SH-SY5Y (cell line): Measurements from ENCODE around the gene MRPL4.

Experiments used
- GATA2 ChIP-seq: IDR thresholded peaks from 2 replicates; pipeline ENCODE4 v1.6.1; 2011; ENCODE audit warnings: mild to moderate bottlenecking, low read depth, low read length
- GATA3 ChIP-seq: IDR thresholded peaks from 2 replicates; pipeline ENCODE4 v1.6.1; 2011; ENCODE audit warnings: low read depth, mild to moderate bottlenecking, low read length, moderate library complexity

DNA sequence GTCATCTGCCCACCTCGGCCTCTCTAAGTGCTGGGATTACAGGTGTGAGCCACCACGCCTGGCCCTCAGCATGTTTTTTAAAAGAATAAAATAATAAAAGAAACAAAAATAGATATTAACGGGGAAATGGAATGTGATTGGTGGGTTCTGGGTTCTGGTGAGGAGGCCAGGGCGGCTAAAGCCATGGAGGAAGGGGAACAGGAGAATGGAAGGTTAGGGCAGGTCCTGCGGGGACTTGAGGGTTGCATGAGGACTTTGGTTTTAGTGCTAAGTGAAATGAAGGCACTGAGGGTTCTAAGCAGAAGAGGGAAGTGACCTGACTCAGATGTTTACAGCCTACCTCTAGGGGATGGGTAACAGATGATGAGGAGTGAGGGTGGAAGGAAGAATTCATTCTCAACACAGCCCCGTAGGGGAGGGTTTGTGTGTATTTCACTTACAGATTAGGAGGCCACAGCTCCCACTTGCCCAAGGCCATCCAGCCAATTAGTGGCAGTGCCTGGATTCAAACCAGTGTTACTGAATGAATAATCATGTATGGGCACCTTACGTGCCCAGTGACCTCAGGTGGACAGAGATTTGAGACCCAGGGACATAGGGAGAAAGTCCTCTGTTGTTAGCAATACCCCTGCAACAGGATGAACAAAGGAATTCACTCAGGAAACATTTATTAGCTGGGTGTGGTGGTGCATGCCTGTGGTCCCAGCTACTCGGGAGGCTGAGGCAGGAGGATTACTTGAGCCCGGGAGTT, 6.7 kb upstream of the MRPL4 start:
- TF ChIP-seq GATA3 (no peak), GATA2 (no peak)
